Adipocyte (in vitro differentiated cells): ENCODE measurements around the gene TTLL13.

Experiments
- DNase-seq: peaks from one replicate; pipeline ENCODE4 v3.0.0-alpha.2; 2015; ENCODE audit warnings: low read depth
- H3K27me3 ChIP-seq: replicated peaks from 2 replicates; pipeline ENCODE4 v1.7.0; 2013; ENCODE audit warnings: mild to moderate bottlenecking, low read length, moderate library complexity; ENCODE audit not compliant: control insufficient read depth, insufficient read depth
- H3K36me3 ChIP-seq: 2 replicates; pipeline ENCODE4 v1.7.0; 2013; ENCODE audit warnings: low read length, mild to moderate bottlenecking, moderate library complexity; ENCODE audit not compliant: control insufficient read depth, insufficient read depth, severe bottlenecking
- H3K4me1 ChIP-seq: 2 replicates; pipeline ENCODE4 v1.7.0; 2013; ENCODE audit warnings: mild to moderate bottlenecking, low read length, moderate library complexity; ENCODE audit not compliant: control insufficient read depth, insufficient read depth
- H3K4me3 ChIP-seq: 2 replicates; pipeline ENCODE4 v1.7.0; 2013; ENCODE audit warnings: mild to moderate bottlenecking, low read length, moderate library complexity
- H3K9ac ChIP-seq: 2 replicates; pipeline ENCODE4 v1.7.0; 2013; ENCODE audit warnings: mild to moderate bottlenecking, low read length, moderate library complexity
- H3K9me3 ChIP-seq: 2 replicates; pipeline ENCODE4 v1.7.0; 2013; ENCODE audit warnings: mild to moderate bottlenecking, low read length, moderate library complexity; ENCODE audit not compliant: control insufficient read depth

The TTLL13 gene

GRCh38 chr15:90307661-90308060 lies 58.3 kb downstream of the TTLL13 start:
- H3K4me3 ChIP-seq = no peak overlapping the region
- H3K9ac ChIP-seq = no peak overlapping the region
- H3K27me3 ChIP-seq = no peaks in the 10 kb centered on the region
- peaks cover 12% of the 10 kb centered on the region for H3K4me1 ChIP-seq
- no peak for DNase-seq
- H3K9me3 ChIP-seq = no peaks in the 10 kb centered on the region
- no peaks in the 10 kb centered on the region for H3K36me3 ChIP-seq

DNA sequence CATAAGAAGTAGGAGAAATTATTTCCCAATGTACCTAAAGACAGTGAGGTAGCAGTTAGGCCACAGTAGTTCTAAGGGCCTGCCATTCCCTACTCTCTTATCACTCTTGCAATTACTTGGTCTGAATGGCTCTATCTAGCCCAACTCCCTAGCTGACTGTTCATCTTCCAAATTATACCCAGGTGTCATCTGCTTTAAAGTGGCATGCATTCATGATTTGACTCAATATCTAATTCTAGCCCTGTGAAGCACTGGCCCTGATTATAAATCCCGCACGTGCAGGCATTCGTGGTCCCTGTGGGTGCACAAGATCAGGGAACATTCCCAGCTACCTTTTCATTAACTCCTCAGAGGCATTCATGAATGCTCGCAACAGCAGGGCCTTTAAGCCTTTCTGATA lies 59.7 kb downstream of the TTLL13 start:
- no peak overlapping the region for H3K4me3 ChIP-seq
- no peaks in the 10 kb centered on the region for H3K9me3 ChIP-seq
- no peak overlapping the region for H3K9ac ChIP-seq
- H3K4me1 ChIP-seq = peaks cover 12% of the 10 kb centered on the region
- H3K27me3 ChIP-seq = no peaks in the 10 kb centered on the region
- H3K36me3 ChIP-seq = no peaks in the 10 kb centered on the region
- DNase-seq = no peak
